ENCODE data around the gene ZNF668. TPM values are rescaled to one million over a fixed set of nuclear protein-coding genes. Genes with fewer than 3 reads are reported as not detected.

The ZNF668 gene
- total and polyA plus RNA-seq, 12 donors, result 2.4 to 29.5 (median 11.5) TPM

DNA sequence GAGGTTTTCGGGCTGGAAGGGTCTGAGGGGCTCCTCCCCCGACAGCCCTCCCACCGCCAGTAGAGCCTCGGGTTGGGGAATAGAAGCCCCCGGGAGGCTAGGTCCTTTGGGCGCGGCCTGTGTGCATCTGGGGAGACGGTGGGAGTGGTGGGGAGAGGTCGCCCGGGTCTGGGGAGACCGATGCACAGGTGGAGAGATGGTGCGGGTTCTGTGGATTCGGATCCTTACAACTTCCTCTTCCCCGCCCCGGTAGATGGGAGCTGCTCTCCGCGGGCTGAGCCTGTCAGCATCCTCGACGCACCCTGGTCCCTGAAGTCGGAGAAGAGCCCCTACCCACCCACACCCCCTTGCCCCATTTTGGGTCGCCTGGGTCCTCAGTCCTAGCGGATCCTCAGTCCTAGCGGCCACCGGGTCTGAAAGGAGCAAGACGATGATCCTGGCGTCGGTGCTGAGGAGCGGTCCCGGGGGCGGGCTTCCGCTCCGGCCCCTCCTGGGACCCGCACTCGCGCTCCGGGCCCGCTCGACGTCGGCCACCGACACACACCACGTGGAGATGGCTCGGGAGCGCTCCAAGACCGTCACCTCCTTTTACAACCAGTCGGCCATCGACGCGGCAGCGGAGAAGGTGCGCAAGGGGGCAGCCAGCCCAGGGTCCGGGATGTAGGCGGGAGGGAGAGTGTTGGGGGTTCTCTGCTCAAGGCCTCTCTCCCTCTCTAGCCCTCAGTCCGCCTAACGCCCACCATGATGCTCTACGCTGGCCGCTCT lies 34.9 kb upstream of the ZNF668 start:
- intact Hi-C loops (cut with DNase I), result loop anchor here in 1 of 2 donors (5.0 kb wide), 1 partner anchor 68 kb away; no protein-coding TSS in a partner anchor

DNA sequence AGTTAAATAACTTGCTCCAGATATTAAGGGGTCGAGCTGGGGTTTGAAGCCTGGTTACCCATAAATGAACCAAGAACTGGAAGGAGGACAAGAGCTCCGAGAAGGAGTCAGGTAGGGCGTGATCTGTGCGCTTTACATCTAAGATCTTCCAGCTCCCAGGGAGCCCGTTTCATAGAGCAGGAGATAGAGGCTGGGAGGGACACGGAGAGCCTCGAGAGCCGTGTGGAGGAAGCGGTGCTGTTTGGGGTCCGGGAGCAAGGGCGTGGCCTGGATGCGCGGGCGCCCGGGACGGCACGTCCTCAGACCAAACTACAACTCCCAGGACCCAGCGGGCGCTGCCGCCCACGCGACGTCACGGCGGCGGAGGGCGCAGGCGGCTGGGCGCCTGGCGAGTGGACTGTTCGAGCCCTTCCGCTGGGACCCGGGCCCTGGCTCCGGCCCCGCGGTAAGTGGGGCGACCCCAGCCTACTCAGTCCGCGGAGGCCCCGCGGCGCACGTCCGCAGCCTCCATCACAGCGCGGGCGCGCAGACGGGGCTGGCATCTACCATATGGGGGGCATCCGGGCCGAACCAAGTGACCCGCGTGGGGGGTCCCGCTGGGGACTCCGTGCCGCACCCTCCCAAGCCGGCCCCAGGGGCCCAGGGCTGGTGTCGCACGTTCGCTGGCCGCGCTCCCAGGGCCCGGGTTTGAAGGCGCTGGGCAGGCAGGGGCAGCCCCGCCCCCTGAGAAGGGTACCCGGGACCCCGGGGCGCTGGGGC lies 34.2 kb upstream of the ZNF668 start, which contains the start of gene BCKDK:
Gene BCKDK, plus strand, starts transcription at position 352 of the 759 bp plus-strand sequence. CDS start 838 bp downstream, outside the sequence.
- Histone ChIP-seq H3K4me3 (peak within 1 kb of the TSS; percentile 17 to 80 (median 52)), H3K27me3 (no peaks in the 10 kb centered on the region), H3K27ac (peak within 1 kb of the TSS; percentile 64 to 87 (median 79)), H3K4me1 (replicated peaks in 1 of 2) (peaks cover 24 to 35% of the 10 kb centered on the region in 2 donors), H3K9me3 (replicated peaks in 1 of 3) (no peaks in the 10 kb centered on the region), H3K36me3 (replicated peaks in 1 of 2) (peaks cover 0 to 38% of the 10 kb centered on the region in 2 donors)
- 4 to 64% (median 19%) methylated on average over 4 to 68 of the region's 68 CpGs for WGBS, 4 donors
- intact Hi-C loops (cut with DNase I), result loop anchor here in 1 of 2 donors (5.0 kb wide), 1 partner anchor 69 kb away; no protein-coding TSS in a partner anchor
- TF ChIP-seq CTCF (IDR thresholded peaks at IDR 0.05), result no peak
- peak; percentile 31 to 38 for TF ChIP-seq POLR2A (IDR thresholded peaks at IDR 0.05)
- peak; percentile 67 to 78 (median 71) for DNase-seq

More for the DNA sequence above, 34.9 kb upstream of the ZNF668 start:
- no peaks in the 10 kb centered on the region for H3K9me3 ChIP-seq (replicated peaks in 1 of 3)
- peaks cover 0 to 38% of the 10 kb centered on the region in 2 donors for H3K36me3 ChIP-seq (replicated peaks in 1 of 2)
- 34 to 66% (median 49%) methylated on average over 14 to 57 of the region's 57 CpGs for WGBS, 4 donors
- H3K27me3 ChIP-seq, result no peaks in the 10 kb centered on the region
- DNase-seq, result peak in 1 of 7 donors; percentile 31
- peak overlapping the region; percentile 17 to 80 (median 52) for H3K4me3 ChIP-seq
- no peak for TF ChIP-seq POLR2A (IDR thresholded peaks at IDR 0.05)
- peaks cover 30 to 40% of the 10 kb centered on the region in 2 donors for H3K4me1 ChIP-seq (replicated peaks in 1 of 2)
- peak overlapping the region; percentile 64 to 87 (median 79) for H3K27ac ChIP-seq

GRCh38 chr16:31107465-31107867 lies 33.4 kb upstream of the ZNF668 start:
- H3K9me3 ChIP-seq (replicated peaks in 1 of 3), result no peaks in the 10 kb centered on the region
- intact Hi-C loops (cut with DNase I), result loop anchor here in 1 of 2 donors (5.0 kb wide), 1 partner anchor 70 kb away; no protein-coding TSS in a partner anchor
- H3K27ac ChIP-seq, result peak overlapping the region in 1 of 5 donors; percentile 87
- no peak overlapping the region for H3K4me3 ChIP-seq
- H3K36me3 ChIP-seq (replicated peaks in 1 of 2), result peaks cover 0 to 33% of the 10 kb centered on the region in 2 donors
- DNase-seq, result no peak
- H3K27me3 ChIP-seq, result no peaks in the 10 kb centered on the region
- WGBS, 4 donors, result 92 to 93% (median 92%) methylated on average over 6 of the region's 6 CpGs
- H3K4me1 ChIP-seq (replicated peaks in 1 of 2), result peaks cover 17 to 28% of the 10 kb centered on the region in 2 donors
- TF ChIP-seq CTCF (IDR thresholded peaks at IDR 0.05) (no peak), POLR2A (IDR thresholded peaks at IDR 0.05) (no peak)

- Histone ChIP-seq H3K27me3 (no peaks in the 10 kb centered on the region), H3K4me1 (replicated peaks in 1 of 2) (peaks cover 11 to 22% of the 10 kb centered on the region in 2 donors), H3K36me3 (replicated peaks in 1 of 2) (peaks cover 0 to 26% of the 10 kb centered on the region in 2 donors), H3K27ac (peak overlapping the region in 1 of 5 donors; percentile 71), H3K9me3 (replicated peaks in 1 of 3) (no peaks in the 10 kb centered on the region), H3K4me3 (no peak overlapping the region)
- DNase-seq, result peak in 2 of 7 donors; percentile 13 to 19
- intact Hi-C loops (cut with DNase I), result loop anchor here in 1 of 2 donors (5.0 kb wide), 1 partner anchor 71 kb away; no protein-coding TSS in a partner anchor
- 91 to 96% (median 93%) methylated on average over 27 to 28 of the region's 28 CpGs for WGBS, 4 donors
- TF ChIP-seq POLR2A (IDR thresholded peaks at IDR 0.05) (no peak), CTCF (IDR thresholded peaks at IDR 0.05) (no peak)
These were observed 32.7 kb upstream of the ZNF668 start for GRCh38 chr16:31106509-31107464.
